HEK293 (cell line): ENCODE data around the gene DENND5A.

ENCODE experiments used
- CTCF ChIA-PET: fragments of 350-600 bp; formaldehyde crosslinking; extraction: SDS; loops from one replicate; lab custom pipeline; 2021; ENCODE audit warnings: antibody characterized with exemption; lab: Yijun Ruan, JAX
- POLR2A ChIA-PET: fragments of 300-600 bp; formaldehyde crosslinking; extraction: SDS; loops from one replicate; lab custom pipeline; 2020; ENCODE audit warnings: antibody characterized with exemption, inconsistent platforms; lab: Yijun Ruan, JAX
- H3K27ac ChIP-seq: fragments of 200-500 bp; sonication (Bioruptor generic); 2 replicates; pipeline ENCODE4 v1.5.1; 2014; ENCODE audit warnings: low read depth, low read length, control low read depth, inconsistent platforms; ENCODE audit errors: extremely low read depth
- H3K36me3 ChIP-seq, 2 experiments: fragments of 200-500 bp in 1 of 2; sonication (Bioruptor generic) in 1 of 2; 1 replicate in 1 of 2; 2 replicates in 1 of 2; pipeline ENCODE4 v1.5.1; 2014 to 2017; ENCODE audit warnings: inconsistent platforms in 2 of 2, low read length in 2 of 2; ENCODE audit not compliant: control insufficient read depth in 2 of 2, insufficient read depth in 1 of 2
- H3K4me1 ChIP-seq: fragments of 200-500 bp; sonication (Bioruptor generic); 2 replicates; pipeline ENCODE4 v1.5.1; 2014; ENCODE audit warnings: mild to moderate bottlenecking, low read length, inconsistent platforms; ENCODE audit not compliant: control insufficient read depth, insufficient read depth
- H3K4me3 ChIP-seq: 2 replicates; pipeline ENCODE4 v1.5.1; 2011; ENCODE audit warnings: low read depth, mild to moderate bottlenecking, control low read depth, low read length, moderate library complexity
- H3K9me3 ChIP-seq: fragments of 200-500 bp; sonication (Bioruptor generic); 2 replicates; pipeline ENCODE4 v1.5.1; 2014; ENCODE audit warnings: low read depth, low read length, inconsistent platforms; ENCODE audit not compliant: control insufficient read depth, insufficient read depth
- GLIS1 ChIP-seq: fragments of 450-650 bp; formaldehyde crosslinking; IDR thresholded peaks from 2 replicates; pipeline ENCODE4 v1.5.1; 2016; ENCODE audit warnings: missing biosample characterization, missing genetic modification characterization
- KLF16 ChIP-seq: fragments of 450-650 bp; formaldehyde crosslinking; IDR thresholded peaks from 2 replicates; pipeline ENCODE4 v1.5.1; 2017; ENCODE audit warnings: missing biosample characterization, missing genetic modification characterization
- KLF8 ChIP-seq: fragments of 450-650 bp; formaldehyde crosslinking; IDR thresholded peaks from 2 replicates; pipeline ENCODE4 v1.5.1; 2016; ENCODE audit warnings: missing biosample characterization, missing genetic modification characterization
- PRDM10 ChIP-seq: fragments of 450-650 bp; formaldehyde crosslinking; IDR thresholded peaks from 2 replicates; pipeline ENCODE4 v1.5.1; 2016; ENCODE audit warnings: missing biosample characterization, missing genetic modification characterization
- ZBTB1 ChIP-seq: fragments of 450-650 bp; formaldehyde crosslinking; IDR thresholded peaks from 2 replicates; pipeline ENCODE4 v1.5.1; 2016; ENCODE audit warnings: missing biosample characterization, missing genetic modification characterization
- ZNF239 ChIP-seq: fragments of 450-650 bp; formaldehyde crosslinking; IDR thresholded peaks from 2 replicates; pipeline ENCODE4 v1.5.1; 2016; ENCODE audit warnings: missing biosample characterization, missing genetic modification characterization
- ZNF266 ChIP-seq: fragments of 450-650 bp; formaldehyde crosslinking; IDR thresholded peaks from 2 replicates; pipeline ENCODE4 v1.5.1; 2016; ENCODE audit warnings: missing biosample characterization, missing genetic modification characterization, low read depth
- ZNF335 ChIP-seq: fragments of 450-650 bp; formaldehyde crosslinking; conservative IDR thresholded peaks from 2 replicates; pipeline ENCODE4 v1.5.1; 2016; ENCODE audit warnings: missing biosample characterization, missing genetic modification characterization
- ZNF416 ChIP-seq: fragments of 450-650 bp; formaldehyde crosslinking; IDR thresholded peaks from 2 replicates; pipeline ENCODE4 v1.5.1; 2016; ENCODE audit warnings: missing biosample characterization, missing genetic modification characterization
- ZNF555 ChIP-seq: fragments of 450-650 bp; formaldehyde crosslinking; conservative IDR thresholded peaks from 2 replicates; pipeline ENCODE4 v1.5.1; 2017; ENCODE audit warnings: missing biosample characterization, mild to moderate bottlenecking, missing genetic modification characterization, inconsistent platforms
- ZNF560 ChIP-seq: fragments of 450-650 bp; formaldehyde crosslinking; IDR thresholded peaks from 2 replicates; pipeline ENCODE4 v1.5.1; 2017; ENCODE audit warnings: missing biosample characterization, missing genetic modification characterization, borderline replicate concordance
- ZNF610 ChIP-seq: fragments of 450-650 bp; formaldehyde crosslinking; IDR thresholded peaks from 2 replicates; pipeline ENCODE4 v1.5.1; 2016; ENCODE audit warnings: missing biosample characterization, missing genetic modification characterization, borderline replicate concordance
- ZNF623 ChIP-seq: fragments of 450-650 bp; formaldehyde crosslinking; IDR thresholded peaks from 2 replicates; pipeline ENCODE4 v1.5.1; 2016; ENCODE audit warnings: missing biosample characterization, missing genetic modification characterization
- ZSCAN16 ChIP-seq: fragments of 450-650 bp; formaldehyde crosslinking; IDR thresholded peaks from 2 replicates; pipeline ENCODE4 v1.5.1; 2016; ENCODE audit warnings: missing biosample characterization, missing genetic modification characterization
- TF ChIP-seq, protein P1 (sequence below): fragments of 450-650 bp; formaldehyde crosslinking; IDR thresholded peaks from 2 replicates; pipeline ENCODE4 v1.5.1; 2016; ENCODE audit warnings: missing biosample characterization, missing genetic modification characterization
- TF ChIP-seq, protein P2 (sequence below): fragments of 450-650 bp; formaldehyde crosslinking; IDR thresholded peaks from 2 replicates; pipeline ENCODE4 v1.5.1; 2016; ENCODE audit warnings: missing biosample characterization, missing genetic modification characterization
- TF ChIP-seq, protein P3 (sequence below): fragments of 450-650 bp; formaldehyde crosslinking; IDR thresholded peaks from 2 replicates; pipeline ENCODE4 v1.5.1; 2016; ENCODE audit warnings: missing biosample characterization, missing genetic modification characterization
- TF ChIP-seq, protein P4 (sequence below): fragments of 450-650 bp; formaldehyde crosslinking; IDR thresholded peaks from 2 replicates; pipeline ENCODE4 v1.5.1; 2016; ENCODE audit warnings: missing biosample characterization, missing genetic modification characterization
- TF ChIP-seq, protein P5 (sequence below): fragments of 450-650 bp; formaldehyde crosslinking; IDR thresholded peaks from 2 replicates; pipeline ENCODE4 v1.5.1; 2016; ENCODE audit warnings: missing biosample characterization, missing genetic modification characterization

Gene DENND5A

GRCh38 chr11:9302448-9302847, 37.3 kb upstream of the DENND5A start (continued):
- TF ChIP-seq ZSCAN16 (tag by site-specific recombination) (no peak), ZNF416 (tag by site-specific recombination) (no peak), PRDM10 (tag by site-specific recombination) (no peak), ZBTB1 (tag by site-specific recombination) (no peak), ZNF335 (tag by site-specific recombination) (no peak), KLF8 (tag by site-specific recombination) (no peak), ZNF610 (tag by site-specific recombination) (no peak)
- TF ChIP-seq, protein P1, sequence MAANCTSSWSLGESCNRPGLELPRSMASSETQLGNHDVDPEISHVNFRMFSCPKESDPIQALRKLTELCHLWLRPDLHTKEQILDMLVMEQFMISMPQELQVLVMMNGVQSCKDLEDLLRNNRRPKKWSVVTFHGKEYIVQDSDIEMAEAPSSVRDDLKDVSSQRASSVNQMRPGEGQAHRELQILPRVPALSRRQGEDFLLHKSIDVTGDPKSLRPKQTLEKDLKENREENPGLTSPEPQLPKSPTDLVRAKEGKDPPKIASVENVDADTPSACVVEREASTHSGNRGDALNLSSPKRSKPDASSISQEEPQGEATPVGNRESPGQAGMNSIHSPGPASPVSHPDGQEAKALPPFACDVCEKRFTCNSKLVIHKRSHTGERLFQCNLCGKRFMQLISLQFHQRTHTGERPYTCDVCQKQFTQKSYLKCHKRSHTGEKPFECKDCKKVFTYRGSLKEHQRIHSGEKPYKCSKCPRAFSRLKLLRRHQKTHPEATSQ (tag by site-specific recombination): no peak

- H3K4me1 ChIP-seq: no peaks in the 10 kb centered on the region
- no peak for TF ChIP-seq ZNF555
- TF ChIP-seq, protein P2, sequence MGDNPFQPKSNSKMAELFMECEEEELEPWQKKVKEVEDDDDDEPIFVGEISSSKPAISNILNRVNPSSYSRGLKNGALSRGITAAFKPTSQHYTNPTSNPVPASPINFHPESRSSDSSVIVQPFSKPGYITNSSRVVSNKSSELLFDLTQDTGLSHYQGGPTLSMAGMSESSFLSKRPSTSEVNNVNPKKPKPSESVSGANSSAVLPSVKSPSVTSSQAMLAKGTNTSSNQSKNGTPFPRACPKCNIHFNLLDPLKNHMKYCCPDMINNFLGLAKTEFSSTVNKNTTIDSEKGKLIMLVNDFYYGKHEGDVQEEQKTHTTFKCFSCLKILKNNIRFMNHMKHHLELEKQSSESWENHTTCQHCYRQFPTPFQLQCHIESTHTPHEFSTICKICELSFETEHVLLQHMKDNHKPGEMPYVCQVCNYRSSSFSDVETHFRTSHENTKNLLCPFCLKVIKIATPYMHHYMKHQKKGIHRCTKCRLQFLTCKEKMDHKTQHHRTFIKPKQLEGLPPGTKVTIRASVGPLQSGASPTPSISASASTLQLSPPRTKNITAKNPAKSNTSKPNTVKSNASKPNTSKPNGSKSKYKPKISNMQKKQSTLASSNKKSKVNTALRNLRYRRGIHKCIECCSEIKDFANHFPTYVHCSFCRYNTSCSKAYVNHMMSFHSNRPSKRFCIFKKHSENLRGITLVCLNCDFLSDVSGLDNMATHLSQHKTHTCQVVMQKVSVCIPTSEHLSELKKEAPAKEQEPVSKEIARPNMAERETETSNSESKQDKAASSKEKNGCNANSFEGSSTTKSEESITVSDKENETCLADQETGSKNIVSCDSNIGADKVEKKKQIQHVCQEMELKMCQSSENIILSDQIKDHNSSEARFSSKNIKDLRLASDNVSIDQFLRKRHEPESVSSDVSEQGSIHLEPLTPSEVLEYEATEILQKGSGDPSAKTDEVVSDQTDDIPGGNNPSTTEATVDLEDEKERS (tag by site-specific recombination): no peak
- TF ChIP-seq, protein P3, sequence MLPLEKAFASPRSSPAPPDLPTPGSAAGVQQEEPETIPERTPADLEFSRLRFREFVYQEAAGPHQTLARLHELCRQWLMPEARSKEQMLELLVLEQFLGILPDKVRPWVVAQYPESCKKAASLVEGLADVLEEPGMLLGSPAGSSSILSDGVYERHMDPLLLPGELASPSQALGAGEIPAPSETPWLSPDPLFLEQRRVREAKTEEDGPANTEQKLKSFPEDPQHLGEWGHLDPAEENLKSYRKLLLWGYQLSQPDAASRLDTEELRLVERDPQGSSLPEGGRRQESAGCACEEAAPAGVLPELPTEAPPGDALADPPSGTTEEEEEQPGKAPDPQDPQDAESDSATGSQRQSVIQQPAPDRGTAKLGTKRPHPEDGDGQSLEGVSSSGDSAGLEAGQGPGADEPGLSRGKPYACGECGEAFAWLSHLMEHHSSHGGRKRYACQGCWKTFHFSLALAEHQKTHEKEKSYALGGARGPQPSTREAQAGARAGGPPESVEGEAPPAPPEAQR: no peak
- TF ChIP-seq, all 188 proteins: peak for 0
- ChIA-PET POLR2A (interaction anchor here (0.8 kb wide), 1 partner anchor 11 kb away, joined by 9 read pairs; no protein-coding TSS in a partner anchor), CTCF (interaction anchor here (0.7 to 1.2 kb wide), 2 partner anchors 12 to 1021 kb away, joined by 3 to 6 read pairs; no protein-coding TSS in a partner anchor)
- Histone ChIP-seq H3K27ac (no peak overlapping the region), H3K9me3 (no peaks in the 10 kb centered on the region), H3K36me3 (peaks cover 0 to 10% of the 10 kb centered on the region in 2 experiments; a peak in 2 of 3 replicates), H3K4me3 (no peak overlapping the region)
These were observed 36.6 kb upstream of the DENND5A start for GRCh38 chr11:9301720-9302119.

- H3K9me3 ChIP-seq: no peaks in the 10 kb centered on the region
- CTCF ChIA-PET: no interaction called here
- H3K4me3 ChIP-seq: no peak overlapping the region
- POLR2A ChIA-PET: no interaction called here
- TF ChIP-seq ZNF266 (tag by site-specific recombination) (no peak), ZNF623 (tag by site-specific recombination) (no peak), GLIS1 (tag by site-specific recombination) (no peak), KLF16 (tag by site-specific recombination) (no peak), ZNF560 (no peak), ZNF239 (tag by site-specific recombination) (no peak)
- TF ChIP-seq, protein P4, sequence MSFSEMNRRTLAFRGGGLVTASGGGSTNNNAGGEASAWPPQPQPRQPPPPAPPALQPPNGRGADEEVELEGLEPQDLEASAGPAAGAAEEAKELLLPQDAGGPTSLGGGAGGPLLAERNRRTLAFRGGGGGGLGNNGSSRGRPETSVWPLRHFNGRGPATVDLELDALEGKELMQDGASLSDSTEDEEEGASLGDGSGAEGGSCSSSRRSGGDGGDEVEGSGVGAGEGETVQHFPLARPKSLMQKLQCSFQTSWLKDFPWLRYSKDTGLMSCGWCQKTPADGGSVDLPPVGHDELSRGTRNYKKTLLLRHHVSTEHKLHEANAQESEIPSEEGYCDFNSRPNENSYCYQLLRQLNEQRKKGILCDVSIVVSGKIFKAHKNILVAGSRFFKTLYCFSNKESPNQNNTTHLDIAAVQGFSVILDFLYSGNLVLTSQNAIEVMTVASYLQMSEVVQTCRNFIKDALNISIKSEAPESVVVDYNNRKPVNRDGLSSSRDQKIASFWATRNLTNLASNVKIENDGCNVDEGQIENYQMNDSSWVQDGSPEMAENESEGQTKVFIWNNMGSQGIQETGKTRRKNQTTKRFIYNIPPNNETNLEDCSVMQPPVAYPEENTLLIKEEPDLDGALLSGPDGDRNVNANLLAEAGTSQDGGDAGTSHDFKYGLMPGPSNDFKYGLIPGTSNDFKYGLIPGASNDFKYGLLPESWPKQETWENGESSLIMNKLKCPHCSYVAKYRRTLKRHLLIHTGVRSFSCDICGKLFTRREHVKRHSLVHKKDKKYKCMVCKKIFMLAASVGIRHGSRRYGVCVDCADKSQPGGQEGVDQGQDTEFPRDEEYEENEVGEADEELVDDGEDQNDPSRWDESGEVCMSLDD (tag by site-specific recombination): no peak
- TF ChIP-seq, protein P5, sequence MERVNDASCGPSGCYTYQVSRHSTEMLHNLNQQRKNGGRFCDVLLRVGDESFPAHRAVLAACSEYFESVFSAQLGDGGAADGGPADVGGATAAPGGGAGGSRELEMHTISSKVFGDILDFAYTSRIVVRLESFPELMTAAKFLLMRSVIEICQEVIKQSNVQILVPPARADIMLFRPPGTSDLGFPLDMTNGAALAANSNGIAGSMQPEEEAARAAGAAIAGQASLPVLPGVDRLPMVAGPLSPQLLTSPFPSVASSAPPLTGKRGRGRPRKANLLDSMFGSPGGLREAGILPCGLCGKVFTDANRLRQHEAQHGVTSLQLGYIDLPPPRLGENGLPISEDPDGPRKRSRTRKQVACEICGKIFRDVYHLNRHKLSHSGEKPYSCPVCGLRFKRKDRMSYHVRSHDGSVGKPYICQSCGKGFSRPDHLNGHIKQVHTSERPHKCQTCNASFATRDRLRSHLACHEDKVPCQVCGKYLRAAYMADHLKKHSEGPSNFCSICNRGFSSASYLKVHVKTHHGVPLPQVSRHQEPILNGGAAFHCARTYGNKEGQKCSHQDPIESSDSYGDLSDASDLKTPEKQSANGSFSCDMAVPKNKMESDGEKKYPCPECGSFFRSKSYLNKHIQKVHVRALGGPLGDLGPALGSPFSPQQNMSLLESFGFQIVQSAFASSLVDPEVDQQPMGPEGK (tag by site-specific recombination): no peak
- TF ChIP-seq, all 188 proteins: peak for 0
- H3K4me1 ChIP-seq: no peaks in the 10 kb centered on the region
- peaks cover 7 to 9% of the 10 kb centered on the region in 2 experiments for H3K36me3 ChIP-seq
- no peak overlapping the region for H3K27ac ChIP-seq
These were observed 28.5 kb upstream of the DENND5A start for GRCh38 chr11:9293646-9294045.
